SKM-1 treated with dmso at 0.1 percent for 144 hours (cell line): ENCODE data around the gene SLC47A2.

Experiments
- DNase-seq: peaks from one replicate; lab custom pipeline; 2025; ENCODE audit not compliant: unreplicated experiment; lab: John Stamatoyannopoulos, UW

The SLC47A2 gene

GRCh38 chr17:19729900-19730299, 13.5 kb upstream of the SLC47A2 start:
- DNase-seq = no peak

- no peak for DNase-seq
These were observed 11.7 kb upstream of the SLC47A2 start for GRCh38 chr17:19728084-19728495.

- DNase-seq = no peak
These were observed 11.2 kb upstream of the SLC47A2 start for GRCh38 chr17:19727501-19728078.

- no peak for DNase-seq
These were observed 10.4 kb upstream of the SLC47A2 start for GRCh38 chr17:19726631-19727376.

GRCh38 chr17:19725486-19725885, 9.1 kb upstream of the SLC47A2 start:
- no peak for DNase-seq

GRCh38 chr17:19724501-19725420, 8.4 kb upstream of the SLC47A2 start:
- no peak for DNase-seq

GRCh38 chr17:19723964-19724363, 7.6 kb upstream of the SLC47A2 start:
- no peak for DNase-seq

GRCh38 chr17:19720631-19721426, 4.4 kb upstream of the SLC47A2 start:
- no peak for DNase-seq

- DNase-seq = no peak
These were observed 3.8 kb upstream of the SLC47A2 start for GRCh38 chr17:19720210-19720475.

- DNase-seq = no peak
These were observed 3.2 kb upstream of the SLC47A2 start for GRCh38 chr17:19719355-19720209.

GRCh38 chr17:19718613-19719354, 2.4 kb upstream of the SLC47A2 start:
- no peak for DNase-seq

GRCh38 chr17:19718041-19718612, 1.7 kb upstream of the SLC47A2 start:
- DNase-seq = no peak

GRCh38 chr17:19717411-19717908, 1.1 kb upstream of the SLC47A2 start:
- no peak for DNase-seq

GRCh38 chr17:19717031-19717360, 612 bp upstream of the SLC47A2 start:
- no peak for DNase-seq

- DNase-seq = no peak
These were observed 1.6 kb downstream of the SLC47A2 start for GRCh38 chr17:19714542-19715411.

- no peak for DNase-seq
These were observed 2.5 kb downstream of the SLC47A2 start for GRCh38 chr17:19713901-19714361.

- no peak for DNase-seq
These were observed 2.9 kb downstream of the SLC47A2 start for GRCh38 chr17:19713462-19713861.

- no peak for DNase-seq
These were observed 3.9 kb downstream of the SLC47A2 start for GRCh38 chr17:19712436-19713004.
